Stimulated activated CD4-positive, alpha-beta T cell treated with anti-CD3 and anti-CD28 coated beads, Interleukin-12 subunit alpha, Interleukin-12 subunit beta, amount 100 ng/mL, for 24 hours (primary cell): Measurements from ENCODE around the gene IFI6.
"Not testable (repeated sequence)": the region's sequence is repeated elsewhere in the genome, so short reads cannot be mapped to it uniquely, and the experiment has no call there.

Experiments used
- DNase-seq, 2 experiments: peaks; one replicate each; pipeline ENCODE4 v3.0.0-alpha.2; 2020; ENCODE audit warnings: low read depth in 2 of 2

IFI6 gene

GRCh38 chr1:27671964-27672749 is at the start of gene IFI6:
TSS of gene IFI6 (minus strand) at chr1:27672192. CDS start at chr1:27669314, 2,878 bp downstream.
- peak; percentile 53 to 62 for DNase-seq

GRCh38 chr1:27719286-27720251 is 47.6 kb upstream of the IFI6 start:
- no peak for DNase-seq

DNA sequence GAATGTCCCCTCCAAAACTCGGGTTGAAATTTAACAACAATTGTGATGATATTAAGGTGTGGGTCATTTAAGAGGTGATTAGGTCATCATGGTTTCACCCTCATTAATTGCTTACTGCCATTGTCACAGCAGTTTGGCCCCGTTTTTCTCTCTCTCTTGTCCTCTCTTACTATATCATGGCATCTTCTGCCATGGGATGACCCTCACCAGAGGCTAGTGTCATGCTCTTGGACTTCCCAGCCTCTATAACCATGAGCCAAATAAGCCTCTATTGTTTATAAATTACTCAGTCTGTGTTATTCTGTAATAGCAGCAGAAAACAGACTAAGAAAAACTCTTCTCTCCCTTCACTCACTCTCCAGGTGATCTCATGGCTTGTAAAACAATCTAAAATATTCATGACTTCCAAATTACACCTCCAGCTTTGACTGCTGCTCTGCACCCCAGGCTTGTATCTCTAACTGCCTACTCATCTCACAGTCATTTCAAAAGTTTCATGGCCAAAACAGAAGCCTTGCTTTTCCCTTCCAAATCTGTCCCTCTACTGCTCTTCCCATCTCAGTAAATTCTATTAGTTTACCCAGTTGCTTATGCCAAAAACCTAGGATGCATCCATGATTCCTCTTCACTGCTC is 44.4 kb upstream of the IFI6 start:
- no peak for DNase-seq

- no peak for DNase-seq
Observed at GRCh38 chr1:27713869-27714513, 42.0 kb upstream of the IFI6 start.

- no peak for DNase-seq
Observed at GRCh38 chr1:27713139-27713725, 41.2 kb upstream of the IFI6 start.

DNA sequence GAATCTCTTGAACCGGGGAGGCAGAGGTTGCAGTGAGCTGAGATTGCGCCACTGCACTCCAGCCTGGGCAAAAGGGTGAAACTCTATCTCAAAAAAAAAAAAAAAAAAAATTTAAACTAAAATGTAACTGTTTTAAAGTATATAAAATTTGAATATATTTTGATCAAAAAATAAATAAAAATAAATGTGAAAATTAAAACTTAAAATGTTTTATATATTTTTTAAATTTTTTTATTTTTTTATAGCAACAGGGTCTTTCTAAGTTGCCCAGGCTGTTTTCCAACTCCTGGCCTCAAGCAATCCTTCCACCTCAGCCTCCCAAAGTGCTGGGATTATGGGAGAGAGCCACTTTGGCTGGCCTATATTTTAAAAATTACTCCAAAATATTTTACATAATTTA is 38.6 kb upstream of the IFI6 start:
- no peak for DNase-seq

GRCh38 chr1:27705545-27705944 is 33.6 kb upstream of the IFI6 start:
- no peak for DNase-seq

DNA sequence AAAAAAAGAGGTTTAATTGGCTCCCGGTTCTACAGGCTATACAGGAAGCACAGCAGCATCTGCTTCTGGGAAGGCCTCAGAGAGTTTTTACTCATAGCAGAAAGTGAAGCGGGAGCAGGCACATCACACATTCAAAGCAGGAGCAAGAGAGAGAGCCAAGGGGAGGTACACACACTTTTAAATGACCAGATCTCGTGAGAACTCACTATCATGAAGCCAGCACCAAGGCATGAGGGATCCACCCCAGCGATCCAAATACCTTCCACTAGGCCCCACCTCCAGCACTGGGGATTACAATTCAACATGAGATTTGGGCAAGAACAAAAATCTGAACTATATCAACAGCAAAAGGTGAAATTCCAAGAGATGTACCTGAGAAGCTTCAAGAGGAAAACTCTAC is 33.0 kb upstream of the IFI6 start:
- no peak for DNase-seq

GRCh38 chr1:27696835-27697234 is 24.8 kb upstream of the IFI6 start:
- DNase-seq = not testable (repeated sequence)

GRCh38 chr1:27690183-27690582 is 18.2 kb upstream of the IFI6 start:
- no peak for DNase-seq

DNA sequence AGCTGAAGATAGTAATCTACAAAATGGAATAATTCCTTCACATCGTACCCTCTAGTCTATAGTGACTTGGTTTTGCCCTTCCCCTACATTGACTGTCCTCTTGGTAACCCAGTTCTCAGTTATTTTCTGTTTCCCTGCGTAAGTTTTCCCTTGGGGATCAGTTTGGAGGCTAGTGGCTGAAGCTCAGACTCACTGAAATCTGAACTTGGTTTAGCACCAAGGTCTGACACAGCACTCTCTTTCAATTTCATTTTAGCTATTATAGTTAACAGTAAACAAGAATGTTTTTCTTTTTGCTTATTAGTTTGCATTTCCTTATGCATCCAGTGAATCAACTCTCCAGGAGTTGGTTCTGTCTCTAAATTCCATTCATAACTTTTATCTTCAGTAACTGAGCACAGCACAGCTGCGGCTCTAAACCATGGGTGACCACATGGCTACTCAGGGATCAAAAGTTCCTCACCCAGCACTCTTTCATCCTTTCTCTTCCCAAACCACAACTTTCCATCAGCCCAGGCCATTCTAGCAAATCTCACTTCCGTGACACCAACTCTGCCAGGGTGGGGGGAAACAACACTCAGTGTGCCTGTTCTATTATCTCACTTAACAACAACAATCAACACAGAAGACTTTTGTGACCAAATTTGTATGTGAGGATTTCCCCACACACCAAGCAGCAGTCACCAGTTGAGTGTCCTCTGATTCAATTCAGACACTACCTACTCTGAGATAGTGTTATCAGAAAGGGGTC is 17.6 kb upstream of the IFI6 start:
- no peak for DNase-seq

DNA sequence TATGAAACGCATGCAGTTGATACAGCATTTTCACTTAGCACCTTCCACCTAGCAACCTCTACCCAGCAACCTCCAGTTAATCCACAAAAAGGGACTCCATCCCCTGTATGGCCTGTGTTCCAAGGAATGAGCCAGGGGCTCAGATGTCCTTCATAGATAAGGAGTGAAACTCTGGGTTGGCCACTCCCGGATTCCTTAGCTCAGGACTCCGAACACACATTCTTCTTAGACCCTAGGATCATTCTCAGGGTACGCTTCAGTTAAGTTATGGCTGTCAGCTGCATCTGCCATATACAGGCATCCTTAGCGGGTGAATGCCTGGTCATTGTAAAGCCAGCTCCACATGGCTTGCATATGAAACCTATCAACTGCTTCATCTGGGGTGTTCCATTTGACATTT is 15.9 kb upstream of the IFI6 start:
- DNase-seq = no peak

GRCh38 chr1:27686223-27686990 is 14.4 kb upstream of the IFI6 start:
- DNase-seq = no peak

GRCh38 chr1:27684176-27684575 is 12.2 kb upstream of the IFI6 start:
- DNase-seq = no peak

- no peak for DNase-seq
Observed at GRCh38 chr1:27682351-27682944, 10.5 kb upstream of the IFI6 start.

DNA sequence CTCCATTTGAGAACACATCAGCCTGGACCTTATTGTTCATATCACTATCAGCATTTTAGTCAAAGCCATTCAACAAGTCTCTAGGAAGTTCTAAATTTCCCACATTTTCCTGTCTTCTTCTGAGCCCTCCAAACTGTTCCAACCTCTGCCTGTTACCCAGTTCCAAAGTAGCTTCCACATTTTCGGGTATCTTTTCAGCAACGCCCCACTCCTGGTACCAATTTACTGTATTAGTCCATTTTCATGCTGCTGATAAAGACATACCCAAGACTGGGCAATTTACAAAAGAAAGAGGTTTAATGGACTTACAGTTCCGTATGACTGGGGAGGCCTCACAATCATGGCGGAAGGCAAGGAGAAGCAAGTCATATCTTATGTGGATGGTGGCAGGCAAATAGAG is 9.6 kb upstream of the IFI6 start:
- not testable (repeated sequence) for DNase-seq

GRCh38 chr1:27680225-27680791 is 8.3 kb upstream of the IFI6 start:
- DNase-seq = not testable (repeated sequence)

DNA sequence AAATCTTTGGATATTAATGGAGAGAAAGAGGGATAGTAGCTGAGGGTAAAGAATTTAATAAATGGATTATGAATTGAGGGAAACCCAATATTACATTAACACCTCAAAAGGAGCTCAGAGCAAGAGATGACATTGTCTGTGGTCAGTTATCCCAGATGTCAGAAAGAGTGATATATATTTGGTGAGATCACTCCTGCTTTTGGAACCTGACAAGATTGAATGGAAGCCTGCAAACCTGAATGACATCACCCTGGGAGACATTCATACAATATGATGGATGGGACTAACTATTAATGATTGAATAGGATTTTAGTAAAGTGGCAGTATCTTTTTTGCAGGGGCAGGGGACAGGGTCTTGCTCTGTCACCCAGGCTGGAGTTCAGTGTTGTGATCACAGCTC is 6.8 kb upstream of the IFI6 start:
- no peak for DNase-seq

- DNase-seq = no peak
Observed at GRCh38 chr1:27676410-27676809, 4.4 kb upstream of the IFI6 start.
